Left renal pelvis (tissue), 4 donors: Measurements from ENCODE around the gene SREBF1. TPM values are rescaled to one million over a fixed set of nuclear protein-coding genes. Genes with fewer than 3 reads are reported as not detected.

Experiments used
- DNase-seq, 4 donors: peaks; one replicate each; pipeline ENCODE4 v3.0.0-alpha.2; 2013; ENCODE audit warnings: low read depth in 4 of 4, low spot score in 3 of 4
- polyA plus RNA-seq, 4 donors: library from polyadenylated mRNA; unstranded; fragments of 120-200 nt; gene quantifications; one replicate each; pipeline ENCODE4 v1.2.1, GENCODE V29; 2013; ENCODE audit not compliant: insufficient read length in 4 of 4

SREBF1 gene
- polyA plus RNA-seq, 4 donors: 39.2 to 64.0 (median 50.9) TPM

- DNase-seq: no peak
These were observed 52.0 kb downstream of the SREBF1 start for GRCh38 chr17:17784657-17785267.

DNA sequence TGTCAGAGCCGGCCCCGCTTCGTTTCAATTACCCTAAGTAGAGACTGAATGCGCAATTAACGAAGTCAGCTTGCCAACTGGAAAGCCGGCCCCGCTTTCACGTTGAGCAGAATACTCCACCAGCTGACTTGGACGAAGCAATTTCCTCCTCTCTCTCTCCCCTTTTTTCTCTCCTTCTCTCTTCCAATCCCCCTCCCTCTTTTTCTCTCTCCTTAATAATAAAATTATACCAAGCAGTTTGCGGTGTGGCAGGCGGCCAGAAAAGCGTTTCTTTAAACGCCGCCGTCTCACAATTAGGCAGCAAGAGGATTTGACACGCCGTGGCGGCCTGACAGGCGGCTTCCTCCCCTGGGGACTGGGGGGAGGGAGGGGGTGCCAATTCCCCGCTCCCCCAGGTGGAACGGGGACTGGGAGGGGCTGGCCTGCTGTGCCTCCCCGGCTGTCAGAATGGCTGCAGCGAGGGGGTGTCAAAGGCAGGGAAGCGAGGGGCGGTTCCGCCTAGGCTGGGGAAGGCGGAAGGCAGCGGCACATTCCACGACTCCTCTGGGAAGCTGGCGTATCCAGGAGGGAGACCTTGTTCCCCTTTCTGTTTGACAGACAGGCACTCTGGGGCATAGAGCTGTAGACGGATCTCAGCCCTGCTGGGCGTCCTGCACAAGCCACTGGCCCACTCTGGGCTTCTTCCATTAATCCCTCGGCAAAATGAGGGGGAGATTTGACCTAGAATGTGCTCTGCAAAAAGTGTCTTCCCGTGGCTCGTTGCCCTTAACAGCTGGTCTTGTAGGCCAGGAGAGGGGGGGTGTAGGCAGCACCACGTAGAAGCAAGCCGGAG, 52.7 kb downstream of the SREBF1 start:
- no peak for DNase-seq

GRCh38 chr17:17783116-17783824, 53.5 kb downstream of the SREBF1 start:
- DNase-seq: no peak

- no peak for DNase-seq
These were observed 54.2 kb downstream of the SREBF1 start for GRCh38 chr17:17782523-17783115.

DNA sequence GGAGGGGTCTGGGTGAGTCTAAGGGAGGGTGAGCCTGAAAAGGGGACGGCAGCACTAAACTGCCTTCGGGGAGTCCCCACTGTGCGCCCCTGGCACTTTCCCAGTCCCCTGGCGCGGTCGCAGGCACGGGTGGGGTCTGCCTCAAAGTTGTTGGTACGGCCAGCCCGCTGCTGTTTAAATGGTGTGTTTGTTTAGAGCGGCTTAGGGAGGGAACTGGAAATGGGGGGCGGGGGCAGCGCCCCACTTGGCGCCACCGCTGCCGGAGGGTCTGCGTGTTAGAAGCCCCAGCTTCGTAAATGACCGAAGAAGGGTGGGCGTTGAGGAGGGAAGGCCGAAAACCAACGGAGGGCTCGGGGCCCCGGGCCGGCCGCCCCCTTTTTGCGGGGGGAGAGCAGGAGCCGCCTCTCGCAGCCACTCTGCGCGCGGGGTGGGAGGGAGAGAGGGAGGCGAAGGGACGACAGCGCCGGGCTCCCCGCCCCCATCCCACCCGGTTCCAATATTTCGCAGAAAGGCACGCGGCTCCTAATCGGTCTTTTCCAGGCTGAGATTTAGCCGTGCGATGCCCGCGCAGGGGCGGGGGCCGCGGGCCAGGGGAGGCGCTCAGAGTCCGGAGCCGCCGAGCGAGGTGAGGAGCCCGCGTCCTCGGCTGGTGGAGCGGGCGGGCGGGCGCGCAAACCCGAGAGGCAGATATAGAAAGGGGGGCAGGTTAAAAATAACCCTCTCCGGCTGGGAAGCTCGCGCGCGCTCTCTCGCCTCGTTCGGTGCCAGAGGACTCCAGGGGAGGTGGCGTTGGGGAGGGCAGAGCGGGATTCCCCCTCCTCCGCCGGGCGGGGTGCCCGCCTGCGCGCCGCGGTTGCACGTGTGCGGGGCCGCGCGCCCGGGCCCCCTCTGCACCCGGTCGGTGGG, 54.9 kb downstream of the SREBF1 start:
- DNase-seq: no peak

- no peak for DNase-seq
These were observed 55.7 kb downstream of the SREBF1 start for GRCh38 chr17:17780922-17781590.

GRCh38 chr17:17779015-17779611, 57.7 kb downstream of the SREBF1 start:
- DNase-seq: no peak

DNA sequence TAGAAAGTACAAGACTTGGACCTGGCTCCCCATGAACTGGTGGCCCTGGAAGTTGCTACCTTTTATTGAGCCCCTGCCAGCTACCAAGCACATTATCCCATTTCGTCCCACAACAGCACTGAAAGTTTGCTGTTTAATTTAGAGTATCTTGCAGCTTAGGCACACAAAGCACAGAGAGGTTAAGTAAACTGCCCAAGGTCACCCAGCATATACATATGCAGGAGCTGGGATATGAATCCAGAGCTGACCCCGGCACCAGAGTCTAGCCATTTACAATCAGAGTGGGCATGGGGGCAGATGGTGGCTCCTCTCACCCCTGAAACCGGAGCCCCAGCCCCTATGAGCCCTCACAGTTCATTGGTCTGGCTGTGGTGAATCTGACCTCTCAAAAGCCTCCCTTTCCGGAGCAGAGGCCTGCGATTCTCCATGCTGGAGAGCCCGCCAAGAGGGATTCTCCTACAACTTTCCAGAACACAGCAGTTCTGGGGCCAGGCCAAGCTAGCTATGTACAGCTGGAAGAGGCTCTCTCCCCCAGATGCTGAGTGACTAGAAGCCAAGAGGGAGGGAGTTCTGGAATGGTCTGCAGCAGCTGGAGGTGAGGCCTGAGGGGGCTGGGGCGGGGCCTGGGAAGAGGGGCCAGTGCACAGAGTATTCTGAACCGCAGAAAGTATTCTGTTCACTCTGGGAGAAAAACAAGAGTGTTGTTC, 58.3 kb downstream of the SREBF1 start:
- peak in 2 of 4 donors; percentile 73 to 79 for DNase-seq

DNA sequence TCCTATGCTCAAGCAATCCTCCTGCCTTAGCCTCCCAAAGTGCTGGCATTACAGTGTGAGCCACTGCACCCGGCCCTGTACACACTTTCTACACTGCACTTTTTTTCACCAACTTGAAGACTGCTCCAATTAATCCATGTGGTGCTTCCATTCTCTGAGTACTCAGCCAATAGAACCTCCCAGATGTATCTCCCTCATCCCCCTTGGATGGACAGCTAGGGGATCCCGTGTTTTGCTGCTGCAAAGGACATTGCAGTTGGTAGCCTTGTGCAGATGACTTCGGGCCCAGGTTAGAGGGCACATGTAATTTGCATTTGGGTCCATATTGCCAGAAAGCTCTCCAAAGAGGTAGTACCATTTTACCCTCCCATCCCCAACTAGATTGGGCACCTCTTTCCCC, 59.9 kb downstream of the SREBF1 start:
- DNase-seq: no peak

- DNase-seq: no peak
These were observed 62.5 kb downstream of the SREBF1 start for GRCh38 chr17:17774009-17774881.

GRCh38 chr17:17772231-17772630, 64.6 kb downstream of the SREBF1 start:
- DNase-seq: no peak

DNA sequence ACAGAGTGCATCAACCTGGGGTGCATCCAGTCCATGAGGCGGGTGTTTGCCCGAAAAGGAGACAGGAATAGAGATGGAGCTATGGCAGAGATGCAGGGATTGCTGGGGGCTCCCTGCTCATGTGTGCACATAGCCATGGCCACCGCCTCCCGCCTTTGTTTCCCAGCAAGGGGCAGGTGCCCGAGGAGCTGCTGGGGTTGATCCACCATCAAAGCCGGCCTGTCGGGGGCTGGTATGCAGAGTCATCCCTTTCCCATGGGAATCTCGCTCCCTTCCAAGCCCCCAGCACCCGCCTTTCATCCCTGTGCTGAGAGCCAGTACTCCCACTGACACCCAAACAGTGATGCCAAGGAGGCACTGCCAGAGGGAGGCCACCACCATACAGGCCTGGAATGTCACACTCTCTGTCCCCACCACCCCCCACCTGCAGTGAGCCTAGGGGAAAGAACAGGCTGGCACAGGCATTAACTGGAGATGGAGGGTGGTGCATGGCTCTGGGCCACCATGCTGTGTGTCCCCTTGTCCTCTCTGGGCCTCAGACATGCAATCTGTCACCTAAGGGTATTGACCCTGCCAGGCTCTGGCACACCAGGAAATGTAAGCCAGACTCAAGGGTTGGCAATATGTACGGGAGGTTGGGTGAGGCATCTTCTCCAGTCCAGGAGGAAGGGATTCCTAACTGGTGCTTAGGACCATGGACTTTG, 65.1 kb downstream of the SREBF1 start:
- no peak for DNase-seq

GRCh38 chr17:17770632-17771044, 66.1 kb downstream of the SREBF1 start:
- DNase-seq: no peak

DNA sequence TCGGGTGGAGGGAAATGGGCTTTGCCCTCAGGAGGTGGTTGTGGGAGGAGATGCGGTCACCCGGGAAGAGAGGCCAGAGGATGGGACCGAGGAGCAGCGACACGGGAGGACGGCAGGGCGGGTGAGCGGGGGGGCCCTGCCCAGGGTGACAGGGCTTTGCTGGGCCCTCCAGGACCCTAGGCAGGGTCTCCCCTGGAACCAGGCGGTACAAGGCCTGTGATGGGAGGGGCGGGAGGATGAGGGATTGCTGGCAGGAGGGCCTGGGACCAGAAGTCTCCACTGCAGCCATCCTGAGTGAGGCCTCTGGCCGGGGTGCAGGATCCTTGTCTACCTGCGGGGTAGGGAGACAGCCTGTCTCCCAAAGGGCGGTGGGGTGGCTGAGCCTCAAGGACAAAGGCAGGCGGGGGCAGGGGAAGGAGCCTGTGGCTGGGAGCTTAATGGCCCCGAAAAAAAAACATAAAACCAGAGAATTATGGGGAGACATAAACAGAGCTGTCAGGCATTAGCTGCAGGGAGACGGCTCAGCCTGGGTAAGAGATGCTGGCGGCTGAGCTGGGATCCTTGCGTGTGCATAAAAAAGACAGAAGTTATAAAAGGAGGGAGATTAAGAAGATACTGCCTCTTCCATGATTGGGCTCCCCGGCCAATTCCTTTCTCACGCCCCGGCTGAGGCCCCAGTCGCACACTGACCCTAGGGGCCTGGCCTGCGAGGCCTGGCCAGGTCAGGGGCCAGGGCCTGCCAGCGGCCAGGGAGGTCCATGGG, 66.7 kb downstream of the SREBF1 start:
- no peak for DNase-seq

DNA sequence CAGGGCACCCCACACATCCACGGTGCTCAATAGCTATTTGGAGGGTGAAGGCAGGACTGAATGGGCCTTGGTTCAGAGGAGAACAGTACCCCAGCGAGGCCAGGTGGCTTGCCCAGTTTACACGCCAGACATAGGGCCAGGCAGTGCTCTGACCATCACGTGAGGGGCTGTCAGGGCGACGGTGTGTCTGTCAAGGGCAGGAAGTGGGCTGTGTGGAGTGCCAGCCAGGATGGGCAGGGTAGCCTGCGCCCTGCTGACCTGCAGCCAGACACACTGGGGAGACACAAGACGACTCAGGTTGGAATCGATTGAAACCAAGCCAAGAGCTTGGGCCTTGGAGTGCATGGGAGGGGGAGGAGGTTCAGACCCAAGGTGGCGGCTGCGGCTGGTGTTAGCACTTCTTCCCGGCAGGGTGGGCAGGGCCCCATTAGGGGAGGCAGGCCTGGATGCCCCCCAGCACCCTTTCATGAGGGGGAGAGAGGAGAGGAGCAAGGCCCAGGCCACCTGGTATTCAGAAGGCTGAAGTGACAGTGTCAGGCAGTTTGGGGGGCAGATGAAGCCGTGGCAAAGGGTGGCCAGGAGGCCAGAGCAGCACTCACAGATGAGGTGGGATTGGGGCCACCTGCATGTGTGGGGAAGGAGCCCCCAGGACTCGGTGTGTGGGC, 68.2 kb downstream of the SREBF1 start:
- DNase-seq: no peak
